AG08396 (cell line): ENCODE results near the gene CDK5RAP3.
A peak's percentile ranks its signal among the peaks of the same experiment; 100 is the strongest.
"Not testable (repeated sequence)": the region's sequence is repeated elsewhere in the genome, so short reads cannot be mapped to it uniquely, and the experiment has no call there.

Experiments
- DNase-seq: peaks from one replicate; pipeline ENCODE4 v3.0.0; 2012; ENCODE audit warnings: low spot score, mixed read lengths

Gene CDK5RAP3

GRCh38 chr17:47975189-47975822, 4.4 kb downstream of the CDK5RAP3 start:
- no peak for DNase-seq

- DNase-seq, result no peak
Measured at GRCh38 chr17:47975823-47976205, 4.9 kb downstream of the CDK5RAP3 start.

- peak; percentile 80 for DNase-seq
Measured at GRCh38 chr17:47978324-47978723, 7.4 kb downstream of the CDK5RAP3 start.

GRCh38 chr17:47980541-47980940, 9.6 kb downstream of the CDK5RAP3 start:
- DNase-seq, result no peak

GRCh38 chr17:47981462-47981861, 10.5 kb downstream of the CDK5RAP3 start:
- DNase-seq, result no peak

- no peak for DNase-seq
Measured at GRCh38 chr17:47982091-47982617, 11.2 kb downstream of the CDK5RAP3 start.

- no peak for DNase-seq
Measured at GRCh38 chr17:47982645-47983390, 11.9 kb downstream of the CDK5RAP3 start.

- no peak for DNase-seq
Measured at GRCh38 chr17:47983492-47984223, 12.7 kb downstream of the CDK5RAP3 start.

GRCh38 chr17:47986520-47986919, 15.6 kb downstream of the CDK5RAP3 start:
- DNase-seq, result no peak

- peak; percentile 26 for DNase-seq
Measured at GRCh38 chr17:47987240-47987835, 16.4 kb downstream of the CDK5RAP3 start.

GRCh38 chr17:47988445-47988844, 17.5 kb downstream of the CDK5RAP3 start:
- not testable (repeated sequence) for DNase-seq

GRCh38 chr17:47989159-47989558, 18.2 kb downstream of the CDK5RAP3 start:
- DNase-seq, result no peak

GRCh38 chr17:47989700-47990099, 18.8 kb downstream of the CDK5RAP3 start:
- no peak for DNase-seq

GRCh38 chr17:47990962-47991731, 20.2 kb downstream of the CDK5RAP3 start:
- no peak for DNase-seq

GRCh38 chr17:47992216-47992615, 21.3 kb downstream of the CDK5RAP3 start:
- no peak for DNase-seq

GRCh38 chr17:47993031-47993564, 22.2 kb downstream of the CDK5RAP3 start:
- no peak for DNase-seq

GRCh38 chr17:47993964-47994363, 23.1 kb downstream of the CDK5RAP3 start:
- DNase-seq, result no peak

GRCh38 chr17:47994724-47995123, 23.8 kb downstream of the CDK5RAP3 start:
- DNase-seq, result no peak

GRCh38 chr17:47995241-47995935, 24.5 kb downstream of the CDK5RAP3 start:
- DNase-seq, result no peak

- no peak for DNase-seq
Measured at GRCh38 chr17:47996201-47996600, 25.3 kb downstream of the CDK5RAP3 start.

- DNase-seq, result no peak
Measured at GRCh38 chr17:47997586-47997985, 26.7 kb downstream of the CDK5RAP3 start.
